HEK293 (cell line): Measurements from ENCODE around the gene RPS6KA2.

Source experiments
- CTCF ChIA-PET: fragments of 350-600 bp; formaldehyde crosslinking; extraction: SDS; loops from one replicate; lab custom pipeline; 2021; ENCODE audit warnings: antibody characterized with exemption; lab: Yijun Ruan, JAX
- POLR2A ChIA-PET: fragments of 300-600 bp; formaldehyde crosslinking; extraction: SDS; loops from one replicate; lab custom pipeline; 2020; ENCODE audit warnings: antibody characterized with exemption, inconsistent platforms; lab: Yijun Ruan, JAX
- H3K27ac ChIP-seq: fragments of 200-500 bp; sonication (Bioruptor generic); 2 replicates; pipeline ENCODE4 v1.5.1; 2014; ENCODE audit warnings: low read depth, low read length, control low read depth, inconsistent platforms; ENCODE audit errors: extremely low read depth
- H3K36me3 ChIP-seq, 2 experiments: fragments of 200-500 bp in 1 of 2; sonication (Bioruptor generic) in 1 of 2; 1 replicate in 1 of 2; 2 replicates in 1 of 2; pipeline ENCODE4 v1.5.1; 2014 to 2017; ENCODE audit warnings: inconsistent platforms in 2 of 2, low read length in 2 of 2; ENCODE audit not compliant: control insufficient read depth in 2 of 2, insufficient read depth in 1 of 2
- H3K4me1 ChIP-seq: fragments of 200-500 bp; sonication (Bioruptor generic); 2 replicates; pipeline ENCODE4 v1.5.1; 2014; ENCODE audit warnings: mild to moderate bottlenecking, low read length, inconsistent platforms; ENCODE audit not compliant: control insufficient read depth, insufficient read depth
- H3K4me3 ChIP-seq: 2 replicates; pipeline ENCODE4 v1.5.1; 2011; ENCODE audit warnings: low read depth, mild to moderate bottlenecking, control low read depth, low read length, moderate library complexity
- H3K9me3 ChIP-seq: fragments of 200-500 bp; sonication (Bioruptor generic); 2 replicates; pipeline ENCODE4 v1.5.1; 2014; ENCODE audit warnings: low read depth, low read length, inconsistent platforms; ENCODE audit not compliant: control insufficient read depth, insufficient read depth
- GLIS1 ChIP-seq: fragments of 450-650 bp; formaldehyde crosslinking; IDR thresholded peaks from 2 replicates; pipeline ENCODE4 v1.5.1; 2016; ENCODE audit warnings: missing biosample characterization, missing genetic modification characterization
- HOXD13 ChIP-seq: sonication (generic); formaldehyde crosslinking; IDR thresholded peaks from 2 replicates; pipeline ENCODE4 v1.8.0; 2022; ENCODE audit warnings: missing genetic modification reagents, borderline replicate concordance
- IKZF3 ChIP-seq: fragments of 450-650 bp; IDR thresholded peaks from 2 replicates; pipeline ENCODE4 v1.5.0; 2018; ENCODE audit warnings: missing biosample characterization, mild to moderate bottlenecking, missing genetic modification characterization, moderate library complexity
- KLF1 ChIP-seq: fragments of 450-650 bp; formaldehyde crosslinking; IDR thresholded peaks from 2 replicates; pipeline ENCODE4 v1.5.1; 2016; ENCODE audit warnings: missing biosample characterization, missing genetic modification characterization
- MYNN ChIP-seq: fragments of 450-650 bp; formaldehyde crosslinking; IDR thresholded peaks from 2 replicates; pipeline ENCODE4 v1.5.1; 2016; ENCODE audit warnings: missing biosample characterization, missing genetic modification characterization, borderline replicate concordance
- SP3 ChIP-seq: fragments of 450-650 bp; formaldehyde crosslinking; IDR thresholded peaks from 2 replicates; pipeline ENCODE4 v1.5.1; 2016; ENCODE audit warnings: missing biosample characterization, missing genetic modification characterization
- SP7 ChIP-seq: fragments of 450-650 bp; formaldehyde crosslinking; IDR thresholded peaks from 2 replicates; pipeline ENCODE4 v1.5.1; 2016; ENCODE audit warnings: missing biosample characterization, missing genetic modification characterization
- ZFP69B ChIP-seq: fragments of 450-650 bp; formaldehyde crosslinking; IDR thresholded peaks from 2 replicates; pipeline ENCODE4 v1.5.1; 2016; ENCODE audit warnings: missing biosample characterization, missing genetic modification characterization
- ZNF114 ChIP-seq: fragments of 450-650 bp; formaldehyde crosslinking; IDR thresholded peaks from 2 replicates; pipeline ENCODE4 v1.5.0; 2017; ENCODE audit warnings: missing biosample characterization, missing genetic modification characterization
- ZNF140 ChIP-seq: fragments of 450-650 bp; formaldehyde crosslinking; IDR thresholded peaks from 2 replicates; pipeline ENCODE4 v1.5.1; 2016; ENCODE audit warnings: missing biosample characterization, missing genetic modification characterization
- ZNF174 ChIP-seq: fragments of 450-650 bp; formaldehyde crosslinking; IDR thresholded peaks from 2 replicates; pipeline ENCODE4 v1.5.0; 2017; ENCODE audit warnings: missing biosample characterization, mild to moderate bottlenecking, missing genetic modification characterization
- ZNF184 ChIP-seq: fragments of 450-650 bp; IDR thresholded peaks from 2 replicates; pipeline ENCODE4 v1.5.1; 2018; ENCODE audit warnings: missing biosample characterization, mild to moderate bottlenecking, missing genetic modification characterization
- ZNF211 ChIP-seq: fragments of 450-650 bp; formaldehyde crosslinking; IDR thresholded peaks from 2 replicates; pipeline ENCODE4 v1.5.1; 2016; ENCODE audit warnings: low read depth, missing biosample characterization, missing genetic modification characterization
- ZNF266 ChIP-seq: fragments of 450-650 bp; formaldehyde crosslinking; IDR thresholded peaks from 2 replicates; pipeline ENCODE4 v1.5.1; 2016; ENCODE audit warnings: missing biosample characterization, missing genetic modification characterization, low read depth
- ZNF302 ChIP-seq: fragments of 450-650 bp; formaldehyde crosslinking; IDR thresholded peaks from 2 replicates; pipeline ENCODE4 v1.5.1; 2016; ENCODE audit warnings: missing biosample characterization, missing genetic modification characterization, low read depth
- ZNF350 ChIP-seq: fragments of 450-650 bp; formaldehyde crosslinking; IDR thresholded peaks from 2 replicates; pipeline ENCODE4 v1.5.0; 2017; ENCODE audit warnings: missing biosample characterization, mild to moderate bottlenecking, missing genetic modification characterization
- ZNF549 ChIP-seq: fragments of 450-650 bp; IDR thresholded peaks from 2 replicates; pipeline ENCODE4 v1.5.1; 2018; ENCODE audit warnings: missing biosample characterization, missing genetic modification characterization, mild to moderate bottlenecking, inconsistent platforms, moderate library complexity
- ZNF558 ChIP-seq: fragments of 450-650 bp; formaldehyde crosslinking; IDR thresholded peaks from 2 replicates; pipeline ENCODE4 v1.5.1; 2016; ENCODE audit warnings: missing biosample characterization, missing genetic modification characterization
- ZNF623 ChIP-seq: fragments of 450-650 bp; formaldehyde crosslinking; IDR thresholded peaks from 2 replicates; pipeline ENCODE4 v1.5.1; 2016; ENCODE audit warnings: missing biosample characterization, missing genetic modification characterization
- ZNF629 ChIP-seq: fragments of 450-650 bp; formaldehyde crosslinking; IDR thresholded peaks from 2 replicates; pipeline ENCODE4 v1.5.1; 2017; ENCODE audit warnings: missing biosample characterization, missing genetic modification characterization
- ZNF654 ChIP-seq: fragments of 450-650 bp; formaldehyde crosslinking; IDR thresholded peaks from 2 replicates; pipeline ENCODE4 v1.5.1; 2016; ENCODE audit warnings: low read depth, missing biosample characterization, missing genetic modification characterization
- ZNF660 ChIP-seq: fragments of 450-650 bp; IDR thresholded peaks from 2 replicates; pipeline ENCODE4 v1.5.1; 2018; ENCODE audit warnings: missing biosample characterization, mild to moderate bottlenecking, missing genetic modification characterization
- TF ChIP-seq, protein P1 (sequence below): sonication (generic); formaldehyde crosslinking; IDR thresholded peaks from 2 replicates; pipeline ENCODE4 v1.8.1; 2022; ENCODE audit warnings: mild to moderate bottlenecking, moderate library complexity, missing genetic modification reagents

The RPS6KA2 gene

DNA sequence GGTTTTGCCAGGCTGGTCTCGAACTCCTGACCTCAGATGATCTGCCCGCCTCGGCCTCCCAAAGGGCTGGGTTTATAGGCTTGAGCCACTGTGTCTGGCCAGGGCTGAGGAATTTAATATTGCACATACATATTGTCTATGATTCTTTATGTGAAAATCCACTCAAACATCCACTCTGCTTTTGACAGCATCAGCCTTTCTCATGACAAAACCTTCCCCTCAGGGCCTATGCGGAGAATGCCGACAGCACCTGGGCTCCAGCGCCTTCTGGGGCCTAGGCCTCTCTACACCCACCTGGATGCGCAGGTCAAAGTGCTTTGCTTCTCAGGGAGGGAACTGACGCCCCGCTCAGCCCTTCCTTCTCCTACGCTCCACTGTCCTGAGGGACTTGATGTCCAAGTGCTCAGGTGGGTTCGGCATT, 46.0 kb downstream of the RPS6KA2 start (continued):
- TF ChIP-seq GLIS1 (tag by site-specific recombination) (no peak), ZNF623 (no peak), ZNF629 (tag by site-specific recombination) (no peak), ZNF114 (no peak), ZNF549 (tag by site-specific recombination) (no peak), ZNF140 (tag by site-specific recombination) (no peak), ZNF302 (tag by site-specific recombination) (no peak), SP7 (tag by site-specific recombination) (no peak), SP3 (no peak), ZNF184 (tag by site-specific recombination) (no peak)

DNA sequence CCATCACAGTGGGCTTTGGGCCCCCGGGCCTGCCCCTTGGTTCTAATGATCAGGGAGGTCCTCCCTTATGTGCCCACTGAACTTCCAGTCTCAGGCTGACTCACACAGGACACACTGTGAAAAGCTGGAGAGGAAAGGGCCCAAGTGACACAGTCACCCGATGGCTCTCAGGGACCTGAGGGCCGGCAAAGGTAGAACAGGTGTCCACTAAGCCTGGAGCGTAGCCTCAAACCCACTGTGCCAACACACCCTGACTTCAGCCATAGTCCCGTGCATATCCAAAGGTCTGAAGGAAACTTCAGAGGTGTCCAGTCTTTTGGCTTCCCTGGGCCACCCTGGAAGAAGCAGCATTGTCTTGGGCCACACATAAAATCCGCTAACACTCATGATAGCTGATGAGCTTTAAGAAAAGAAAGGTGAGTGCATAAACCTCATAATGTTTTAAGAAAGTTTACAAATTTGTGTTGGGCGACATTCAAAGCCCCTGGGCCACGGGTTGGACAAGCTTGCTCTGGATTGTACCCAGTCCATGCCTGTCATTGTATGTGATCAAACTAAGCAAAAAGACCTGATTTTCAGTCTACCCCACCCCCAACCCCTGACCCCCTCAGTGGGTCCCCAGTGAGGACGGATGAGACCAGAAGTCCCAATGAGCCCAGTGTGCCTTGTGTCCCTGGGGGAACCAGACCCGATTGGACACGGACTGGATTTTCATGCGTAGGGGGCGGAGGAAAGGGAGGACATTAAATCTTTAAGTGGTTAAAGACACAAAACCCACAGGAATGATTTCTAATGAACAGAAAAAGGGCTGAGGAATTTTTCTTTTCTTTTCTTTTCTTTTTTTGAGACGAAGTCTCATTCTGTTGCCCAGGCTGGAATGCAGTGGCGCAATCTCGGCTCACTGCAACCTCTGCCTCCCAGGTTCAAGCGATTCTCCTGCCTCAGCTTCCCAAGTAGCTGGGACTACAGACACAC, 46.7 kb downstream of the RPS6KA2 start:
- H3K9me3 ChIP-seq: no peaks in the 10 kb centered on the region
- TF ChIP-seq KLF1 (tag by site-specific recombination) (no peak), ZNF174 (tag by site-specific recombination) (no peak), ZFP69B (no peak)
- H3K4me1 ChIP-seq: no peaks in the 10 kb centered on the region; the same call in 1 of the 2 replicates
- no peak overlapping the region for H3K4me3 ChIP-seq
- POLR2A ChIA-PET: no interaction called here
- no peaks in the 10 kb centered on the region for H3K36me3 ChIP-seq
- H3K27ac ChIP-seq: no peak overlapping the region
- CTCF ChIA-PET: interaction anchor here (0.6 kb wide), 2 partner anchors 8 to 9 kb away, joined by 3 read pairs; no protein-coding TSS in a partner anchor

DNA sequence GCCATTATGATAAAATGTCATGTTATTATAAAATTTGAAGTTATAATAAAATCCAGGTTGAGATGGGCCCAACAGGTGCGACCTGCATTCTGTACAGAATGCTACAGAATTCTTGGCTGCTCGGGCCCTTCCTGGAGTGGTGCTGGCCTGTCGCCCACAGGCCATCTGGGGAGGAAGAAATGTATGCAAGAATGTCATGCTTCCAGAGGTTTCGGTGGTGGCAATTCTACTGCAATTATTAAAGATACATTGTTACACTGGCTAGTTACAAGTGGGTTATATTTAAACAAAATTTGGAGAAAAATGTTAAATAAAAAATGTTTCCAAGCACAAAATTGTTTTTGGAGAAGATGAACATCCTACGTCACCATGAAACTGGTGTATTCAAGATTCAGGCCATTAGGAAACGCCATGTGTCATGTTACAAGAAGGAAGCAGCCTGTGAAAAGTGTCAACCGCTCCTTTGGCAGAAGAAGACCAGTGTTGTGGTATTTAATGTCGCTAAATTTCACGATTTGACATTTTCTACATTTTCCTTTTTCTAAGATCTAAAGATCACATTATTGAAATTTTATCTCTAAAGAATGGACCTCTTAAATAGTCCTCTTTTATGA, 47.7 kb downstream of the RPS6KA2 start:
- ChIA-PET POLR2A (no interaction called here), CTCF (no interaction called here)
- Histone ChIP-seq H3K9me3 (no peaks in the 10 kb centered on the region), H3K36me3 (no peaks in the 10 kb centered on the region), H3K4me3 (no peak overlapping the region), H3K27ac (no peak overlapping the region), H3K4me1 (no peaks in the 10 kb centered on the region; the same call in 1 of the 2 replicates)
- TF ChIP-seq ZNF660 (tag by site-specific recombination): no peak
- no peak for TF ChIP-seq IKZF3 (tag by site-specific recombination)
- no peak for TF ChIP-seq ZNF558
- no peak for TF ChIP-seq KLF1 (tag by site-specific recombination)
- no peak for TF ChIP-seq HOXD13 (CRISPR knock-in tag)
- no peak for TF ChIP-seq ZNF350 (tag by site-specific recombination)
- no peak for TF ChIP-seq ZNF654 (tag by site-specific recombination)
- TF ChIP-seq ZNF266 (tag by site-specific recombination): no peak
- TF ChIP-seq, protein P1, sequence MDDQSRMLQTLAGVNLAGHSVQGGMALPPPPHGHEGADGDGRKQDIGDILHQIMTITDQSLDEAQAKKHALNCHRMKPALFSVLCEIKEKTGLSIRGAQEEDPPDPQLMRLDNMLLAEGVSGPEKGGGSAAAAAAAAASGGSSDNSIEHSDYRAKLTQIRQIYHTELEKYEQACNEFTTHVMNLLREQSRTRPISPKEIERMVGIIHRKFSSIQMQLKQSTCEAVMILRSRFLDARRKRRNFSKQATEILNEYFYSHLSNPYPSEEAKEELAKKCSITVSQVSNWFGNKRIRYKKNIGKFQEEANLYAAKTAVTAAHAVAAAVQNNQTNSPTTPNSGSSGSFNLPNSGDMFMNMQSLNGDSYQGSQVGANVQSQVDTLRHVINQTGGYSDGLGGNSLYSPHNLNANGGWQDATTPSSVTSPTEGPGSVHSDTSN (CRISPR knock-in tag): no peak
- TF ChIP-seq MYNN: no peak
- no peak for TF ChIP-seq ZNF211 (tag by site-specific recombination)
